Liver (tissue), 9 donors: ENCODE measurements around the gene TNXB. TPM values are rescaled to one million over a fixed set of nuclear protein-coding genes. Genes with fewer than 3 reads are reported as not detected.

Experiments
- DNase-seq: peaks from one replicate; pipeline ENCODE4 v3.0.0-alpha.2; 2017; ENCODE audit warnings: low spot score
- H3K27ac ChIP-seq, 2 donors: one replicate each; pipeline ENCODE4 v1.7.0; 2013; ENCODE audit warnings: inconsistent platforms in 2 of 2, low read length in 2 of 2, control low read depth in 1 of 2, low read depth in 1 of 2, mild to moderate bottlenecking in 1 of 2
- H3K27me3 ChIP-seq, 4 donors: one replicate each; pipeline versions ENCODE4 v1.6.1 to v1.7.0; 2013; ENCODE audit warnings: low read length in 3 of 4, inconsistent platforms in 1 of 4, mild to moderate bottlenecking in 1 of 4, moderate library complexity in 1 of 4; ENCODE audit not compliant: control insufficient read depth in 4 of 4, insufficient read depth in 4 of 4
- H3K36me3 ChIP-seq, 4 donors: one replicate each; pipeline versions ENCODE4 v1.6.1 to v1.7.0; 2013; ENCODE audit warnings: low read length in 3 of 4, mild to moderate bottlenecking in 3 of 4, low read depth in 1 of 4, moderate library complexity in 1 of 4; ENCODE audit not compliant: control insufficient read depth in 4 of 4, insufficient read depth in 3 of 4
- H3K4me1 ChIP-seq, 4 donors: one replicate each; pipeline versions ENCODE4 v1.6.1 to v1.7.0; 2013; ENCODE audit warnings: low read length in 3 of 4, mild to moderate bottlenecking in 3 of 4, moderate library complexity in 1 of 4; ENCODE audit not compliant: control insufficient read depth in 4 of 4, insufficient read depth in 4 of 4
- H3K4me3 ChIP-seq, 3 donors: one replicate each; pipeline versions ENCODE4 v1.6.1 to v1.7.0; 2013; ENCODE audit warnings: low read length in 3 of 3, control low read depth in 1 of 3, low read depth in 1 of 3, mild to moderate bottlenecking in 1 of 3
- H3K9ac ChIP-seq, 2 donors: one replicate each; pipeline ENCODE4 v1.7.0; 2013; ENCODE audit warnings: low read length in 2 of 2, mild to moderate bottlenecking in 2 of 2, moderate library complexity in 2 of 2, control low read depth in 1 of 2, low read depth in 1 of 2
- H3K9me3 ChIP-seq, 4 donors: one replicate each; pipeline versions ENCODE4 v1.6.1 to v1.7.0; 2013; ENCODE audit warnings: low read length in 3 of 4; ENCODE audit not compliant: control insufficient read depth in 4 of 4
- EGR1 ChIP-seq, 2 donors: IDR thresholded peaks; 2 replicates each; pipeline ENCODE4 v1.6.1; 2016 to 2018; ENCODE audit warnings: antibody characterized with exemption in 2 of 2, low read depth in 2 of 2
- FOXA1 ChIP-seq: IDR thresholded peaks from 2 replicates; pipeline ENCODE4 v1.6.1; 2016; ENCODE audit warnings: antibody characterized with exemption
- FOXA2 ChIP-seq: IDR thresholded peaks from 2 replicates; pipeline ENCODE4 v1.6.1; 2016; ENCODE audit warnings: antibody characterized with exemption
- GABPA ChIP-seq, 2 donors: IDR thresholded peaks in 1 of 2; conservative IDR thresholded peaks in 1 of 2; 2 replicates each; pipeline ENCODE4 v1.6.1; 2016; ENCODE audit warnings: antibody characterized with exemption in 2 of 2, mild to moderate bottlenecking in 1 of 2, moderate library complexity in 1 of 2
- HNF4A ChIP-seq, 2 donors: conservative IDR thresholded peaks; 2 replicates each; pipeline ENCODE4 v1.6.1; 2016; ENCODE audit warnings: antibody characterized with exemption in 2 of 2, mild to moderate bottlenecking in 2 of 2
- HNF4G ChIP-seq: IDR thresholded peaks from 2 replicates; pipeline ENCODE4 v1.6.1; 2016; ENCODE audit warnings: antibody characterized with exemption
- JUND ChIP-seq, 2 donors: IDR thresholded peaks; 2 replicates each; pipeline ENCODE4 v1.6.1; 2016; ENCODE audit warnings: antibody characterized with exemption in 2 of 2
- MAX ChIP-seq: IDR thresholded peaks from 2 replicates; pipeline ENCODE4 v1.6.1; 2016; ENCODE audit warnings: antibody characterized with exemption
- NR2F2 ChIP-seq: IDR thresholded peaks from 2 replicates; pipeline ENCODE4 v1.6.1; 2016; ENCODE audit warnings: antibody characterized with exemption
- RAD21 ChIP-seq, 2 donors: IDR thresholded peaks; 2 replicates each; pipeline ENCODE4 v1.6.1; 2016; ENCODE audit warnings: antibody characterized with exemption in 2 of 2, mild to moderate bottlenecking in 2 of 2
- RXRA ChIP-seq, 2 donors: IDR thresholded peaks; 2 replicates each; pipeline ENCODE4 v1.6.1; 2017 to 2018; ENCODE audit warnings: antibody characterized with exemption in 2 of 2, mild to moderate bottlenecking in 1 of 2
- SP1 ChIP-seq: IDR thresholded peaks from 2 replicates; pipeline ENCODE4 v1.6.1; 2018; ENCODE audit warnings: antibody characterized with exemption, mild to moderate bottlenecking
- TAF1 ChIP-seq: conservative IDR thresholded peaks from 2 replicates; pipeline ENCODE4 v1.6.1; 2016; ENCODE audit warnings: antibody characterized with exemption, mild to moderate bottlenecking
- YY1 ChIP-seq: IDR thresholded peaks from 2 replicates; pipeline ENCODE4 v1.6.1; 2016; ENCODE audit warnings: antibody characterized with exemption, mild to moderate bottlenecking
- ZBTB33 ChIP-seq: IDR thresholded peaks from 2 replicates; pipeline ENCODE4 v1.6.1; 2016; ENCODE audit warnings: antibody characterized with exemption
- WGBS: extraction: QIAGEN DNeasy Blood & Tissue Kit; methylation state at CpG from one replicate; pipeline ENCODE4 v1.1.7; 2013; 5-methylcytosine and 5-hydroxymethylcytosine counted together
- polyA plus RNA-seq, 2 donors: library from polyadenylated mRNA; stranded (reverse) in 1 of 2; unstranded in 1 of 2; fragments of 200-250 nt in 1 of 2; fragments of >200 nt in 1 of 2; fragmentation: Nextera tagmentation in 1 of 2; extraction: Ambion mirVana in 1 of 2; gene quantifications; one replicate each; pipeline versions ENCODE4 v1.2.1 to v1.2.3, GENCODE V29; 2013 to 2015
- total RNA-seq, 2 donors: library from RNA; depleted of rRNA; stranded (reverse); fragments of >200 nt; gene quantifications; one replicate each; pipeline ENCODE4 v1.2.3, GENCODE V29; 2014
- TF ChIP-seq, protein P1 (sequence below): IDR thresholded peaks from 2 replicates; pipeline ENCODE4 v1.6.1; 2016; ENCODE audit warnings: antibody characterized with exemption
- TF ChIP-seq, protein P2 (sequence below): IDR thresholded peaks from 2 replicates; pipeline ENCODE4 v1.6.1; 2016; ENCODE audit warnings: antibody characterized with exemption, mild to moderate bottlenecking
- TF ChIP-seq, protein P3 (sequence below): fragments of 150-350 bp; IDR thresholded peaks from 2 replicates; pipeline ENCODE4 v1.5.1; 2017; ENCODE audit warnings: improper control_type of control experiment, low read depth, low read length; ENCODE audit not compliant: missing input control
- donor health status: healthy.
- donor health status: healthy.
- donor health status: healthy.
- donor health status: healthy.
- donor health status: healthy.

The TNXB gene
- total and polyA plus RNA-seq, 4 donors: 3.0 to 17.1 (median 5.6) TPM

DNA sequence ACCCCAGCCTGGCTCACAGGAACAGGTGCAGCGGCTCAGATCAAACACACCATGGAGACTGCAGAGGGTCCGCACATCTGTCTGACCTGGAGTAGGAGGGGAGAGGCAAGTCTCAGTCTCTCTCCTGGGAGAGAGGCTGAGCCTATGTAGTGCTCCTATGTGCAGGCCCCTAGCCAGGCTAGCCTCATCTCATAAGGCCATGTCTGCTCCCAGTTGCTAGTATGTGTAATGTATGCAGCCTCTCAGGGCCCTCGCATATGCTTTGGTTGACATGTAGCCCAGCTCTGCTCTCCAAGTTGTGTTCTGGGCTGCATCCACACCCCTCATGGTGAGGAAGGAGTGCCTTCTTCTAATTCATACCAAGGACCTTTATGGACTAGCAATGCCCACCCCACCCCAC lies 11.8 kb downstream of the TNXB start:
- Histone ChIP-seq H3K9ac (no peak overlapping the region), H3K36me3 (no peaks in the 10 kb centered on the region), H3K4me1 (peaks cover 0 to 4% (median 1%) of the 10 kb centered on the region in 4 donors), H3K9me3 (no peaks in the 10 kb centered on the region), H3K27ac (no peak overlapping the region), H3K4me3 (no peak overlapping the region), H3K27me3 (peaks cover 0 to 7% (median 1%) of the 10 kb centered on the region in 4 donors)
- WGBS: 93% methylated on average over 3 of the region's 3 CpGs
- DNase-seq: no peak
- TF ChIP-seq FOXA1 (no peak), YY1 (no peak), RAD21 (IDR thresholded peaks at IDR 0.05) (no peak), FOXA2 (no peak), RXRA (IDR thresholded peaks at IDR 0.05) (no peak), MAX (no peak), HNF4G (no peak), EGR1 (IDR thresholded peaks at IDR 0.05; ENCODE audit: low read depth in 2 of 2) (no peak), ZBTB33 (no peak), JUND (IDR thresholded peaks at IDR 0.05) (no peak), HNF4A (conservative IDR thresholded peaks at IDR 0.05) (no peak), GABPA (IDR thresholded peaks at IDR 0.05 in 1 of 2, conservative IDR thresholded peaks at IDR 0.05 in 1 of 2) (no peak), NR2F2 (no peak), SP1 (no peak), TAF1 (no peak)
- TF ChIP-seq, protein P1, sequence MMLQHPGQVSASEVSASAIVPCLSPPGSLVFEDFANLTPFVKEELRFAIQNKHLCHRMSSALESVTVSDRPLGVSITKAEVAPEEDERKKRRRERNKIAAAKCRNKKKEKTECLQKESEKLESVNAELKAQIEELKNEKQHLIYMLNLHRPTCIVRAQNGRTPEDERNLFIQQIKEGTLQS: no peak
- TF ChIP-seq, protein P2, sequence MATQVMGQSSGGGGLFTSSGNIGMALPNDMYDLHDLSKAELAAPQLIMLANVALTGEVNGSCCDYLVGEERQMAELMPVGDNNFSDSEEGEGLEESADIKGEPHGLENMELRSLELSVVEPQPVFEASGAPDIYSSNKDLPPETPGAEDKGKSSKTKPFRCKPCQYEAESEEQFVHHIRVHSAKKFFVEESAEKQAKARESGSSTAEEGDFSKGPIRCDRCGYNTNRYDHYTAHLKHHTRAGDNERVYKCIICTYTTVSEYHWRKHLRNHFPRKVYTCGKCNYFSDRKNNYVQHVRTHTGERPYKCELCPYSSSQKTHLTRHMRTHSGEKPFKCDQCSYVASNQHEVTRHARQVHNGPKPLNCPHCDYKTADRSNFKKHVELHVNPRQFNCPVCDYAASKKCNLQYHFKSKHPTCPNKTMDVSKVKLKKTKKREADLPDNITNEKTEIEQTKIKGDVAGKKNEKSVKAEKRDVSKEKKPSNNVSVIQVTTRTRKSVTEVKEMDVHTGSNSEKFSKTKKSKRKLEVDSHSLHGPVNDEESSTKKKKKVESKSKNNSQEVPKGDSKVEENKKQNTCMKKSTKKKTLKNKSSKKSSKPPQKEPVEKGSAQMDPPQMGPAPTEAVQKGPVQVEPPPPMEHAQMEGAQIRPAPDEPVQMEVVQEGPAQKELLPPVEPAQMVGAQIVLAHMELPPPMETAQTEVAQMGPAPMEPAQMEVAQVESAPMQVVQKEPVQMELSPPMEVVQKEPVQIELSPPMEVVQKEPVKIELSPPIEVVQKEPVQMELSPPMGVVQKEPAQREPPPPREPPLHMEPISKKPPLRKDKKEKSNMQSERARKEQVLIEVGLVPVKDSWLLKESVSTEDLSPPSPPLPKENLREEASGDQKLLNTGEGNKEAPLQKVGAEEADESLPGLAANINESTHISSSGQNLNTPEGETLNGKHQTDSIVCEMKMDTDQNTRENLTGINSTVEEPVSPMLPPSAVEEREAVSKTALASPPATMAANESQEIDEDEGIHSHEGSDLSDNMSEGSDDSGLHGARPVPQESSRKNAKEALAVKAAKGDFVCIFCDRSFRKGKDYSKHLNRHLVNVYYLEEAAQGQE: no peak
- TF ChIP-seq, protein P3, sequence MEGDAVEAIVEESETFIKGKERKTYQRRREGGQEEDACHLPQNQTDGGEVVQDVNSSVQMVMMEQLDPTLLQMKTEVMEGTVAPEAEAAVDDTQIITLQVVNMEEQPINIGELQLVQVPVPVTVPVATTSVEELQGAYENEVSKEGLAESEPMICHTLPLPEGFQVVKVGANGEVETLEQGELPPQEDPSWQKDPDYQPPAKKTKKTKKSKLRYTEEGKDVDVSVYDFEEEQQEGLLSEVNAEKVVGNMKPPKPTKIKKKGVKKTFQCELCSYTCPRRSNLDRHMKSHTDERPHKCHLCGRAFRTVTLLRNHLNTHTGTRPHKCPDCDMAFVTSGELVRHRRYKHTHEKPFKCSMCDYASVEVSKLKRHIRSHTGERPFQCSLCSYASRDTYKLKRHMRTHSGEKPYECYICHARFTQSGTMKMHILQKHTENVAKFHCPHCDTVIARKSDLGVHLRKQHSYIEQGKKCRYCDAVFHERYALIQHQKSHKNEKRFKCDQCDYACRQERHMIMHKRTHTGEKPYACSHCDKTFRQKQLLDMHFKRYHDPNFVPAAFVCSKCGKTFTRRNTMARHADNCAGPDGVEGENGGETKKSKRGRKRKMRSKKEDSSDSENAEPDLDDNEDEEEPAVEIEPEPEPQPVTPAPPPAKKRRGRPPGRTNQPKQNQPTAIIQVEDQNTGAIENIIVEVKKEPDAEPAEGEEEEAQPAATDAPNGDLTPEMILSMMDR: no peak
